H1 (cell line): ENCODE measurements around the gene ACTA2. TPM values are rescaled to one million over a fixed set of nuclear protein-coding genes. Genes with fewer than 3 reads are reported as not detected.

Source experiments
- CTCF ChIA-PET: fragments of 300-600 bp; sonication (Branson Sonifier 250); formaldehyde crosslinking; loops from one replicate; lab custom pipeline; 2021; ENCODE audit not compliant: partially characterized antibody; lab: Charles Lee
- POLR2A ChIA-PET: fragments of 300-600 bp; sonication (Branson Sonifier 250); formaldehyde crosslinking; loops from one replicate; lab custom pipeline; 2021; ENCODE audit warnings: inconsistent platforms; ENCODE audit not compliant: partially characterized antibody; lab: Charles Lee
- DNase-seq, 2 experiments: peaks; one replicate each; pipeline versions ENCODE4 v3.0.0 to v3.0.0-alpha.2; 2010 to 2022; ENCODE audit warnings: low spot score in 2 of 2, low read depth in 1 of 2, mixed read lengths in 1 of 2
- FAIRE-seq: peaks from 2 replicates; lab custom pipeline; 2011; peaks lifted over from hg19 to GRCh38; lab: Jason Lieb, UNC
- H2AFZ ChIP-seq: 2 replicates; pipeline ENCODE4 v1.8.1; 2012; ENCODE audit warnings: low read length, inconsistent platforms
- H2AK5ac ChIP-seq: 2 replicates; pipeline ENCODE4 v1.6.1; 2013; ENCODE audit warnings: low read depth, low read length
- H2BK120ac ChIP-seq: replicated peaks from 2 replicates; pipeline ENCODE3; 2013; ENCODE audit warnings: low read depth, low read length, inconsistent platforms
- H2BK12ac ChIP-seq: 2 replicates; pipeline ENCODE4 v1.6.1; 2013; ENCODE audit warnings: low read depth, low read length
- H2BK15ac ChIP-seq: 2 replicates; pipeline ENCODE4 v1.6.1; 2013; ENCODE audit warnings: low read length
- H2BK20ac ChIP-seq: 2 replicates; pipeline ENCODE4 v1.6.1; 2013; ENCODE audit warnings: low read length
- H2BK5ac ChIP-seq: 2 replicates; pipeline ENCODE4 v1.6.1; 2013; ENCODE audit warnings: low read depth, low read length
- H3K14ac ChIP-seq: 2 replicates; pipeline ENCODE4 v1.6.1; 2013; ENCODE audit warnings: inconsistent platforms; ENCODE audit not compliant: insufficient read length
- H3K18ac ChIP-seq: 2 replicates; pipeline ENCODE4 v1.6.1; 2013; ENCODE audit warnings: low read length; ENCODE audit errors: extremely low read depth
- H3K23ac ChIP-seq: 2 replicates; pipeline ENCODE4 v1.6.1; 2013; ENCODE audit warnings: inconsistent platforms; ENCODE audit not compliant: insufficient read length
- H3K23me2 ChIP-seq: 2 replicates; pipeline ENCODE4 v1.6.1; 2013; ENCODE audit warnings: low read depth, low read length
- H3K27ac ChIP-seq: 2 replicates; pipeline ENCODE4 v1.6.1; 2011; ENCODE audit warnings: low read depth, low read length, inconsistent platforms
- H3K27me3 ChIP-seq, 4 experiments: replicated peaks in 1 of 4; 1 replicate in 1 of 4; 2 replicates in 3 of 4; pipeline versions ENCODE4 v1.6.1 to v1.8.1; 2011 to 2013; ENCODE audit warnings: low read length in 3 of 4, mild to moderate bottlenecking in 3 of 4, inconsistent platforms in 2 of 4, mixed read lengths in 2 of 4, moderate library complexity in 1 of 4; ENCODE audit not compliant: control insufficient read depth in 3 of 4, insufficient read depth in 3 of 4; ENCODE audit errors: extremely low read depth in 1 of 4
- H3K36me3 ChIP-seq, 4 experiments: 2 replicates each; pipeline versions ENCODE4 v1.6.1 to v1.8.1; 2011 to 2013; ENCODE audit warnings: mild to moderate bottlenecking in 4 of 4, low read length in 3 of 4, moderate library complexity in 2 of 4, control low read depth in 1 of 4, inconsistent platforms in 1 of 4; ENCODE audit not compliant: insufficient read depth in 4 of 4, control insufficient read depth in 2 of 4
- H3K4ac ChIP-seq: replicated peaks from 2 replicates; pipeline ENCODE3; 2013; ENCODE audit warnings: low read length, low read depth, mixed read lengths, inconsistent platforms; ENCODE audit not compliant: insufficient read length
- H3K4me1 ChIP-seq, 4 experiments: replicated peaks in 1 of 4; 1 replicate in 1 of 4; 2 replicates in 3 of 4; pipeline versions ENCODE4 v1.6.1 to v1.8.1; 2011 to 2013; ENCODE audit warnings: low read length in 3 of 4, inconsistent platforms in 2 of 4, mixed read lengths in 1 of 4; ENCODE audit not compliant: insufficient read depth in 4 of 4, control insufficient read depth in 3 of 4
- H3K4me2 ChIP-seq, 2 experiments: 2 replicates each; pipeline versions ENCODE4 v1.6.1 to v1.8.1; 2011 to 2013; ENCODE audit warnings: low read depth in 2 of 2, low read length in 2 of 2, control low read depth in 1 of 2, inconsistent platforms in 1 of 2, mild to moderate bottlenecking in 1 of 2; ENCODE audit not compliant: insufficient read depth in 1 of 2
- H3K4me3 ChIP-seq, 4 experiments: fragments of 200-600, 300-600 bp in 1 of 4; sonication (generic), shearing (Covaris generic), sonication (Bioruptor Twin) in 1 of 4; 2 replicates each; pipeline versions ENCODE4 v1.5.1 to v1.8.1; 2011 to 2016; ENCODE audit warnings: low read length in 4 of 4, low read depth in 3 of 4, control low read depth in 2 of 4, inconsistent platforms in 2 of 4, mild to moderate bottlenecking in 2 of 4, mixed read lengths in 1 of 4, moderate library complexity in 1 of 4; ENCODE audit not compliant: insufficient read depth in 2 of 4; ENCODE audit errors: extremely low read depth in 1 of 4
- H3K56ac ChIP-seq: replicated peaks from 2 replicates; pipeline ENCODE3; 2013; ENCODE audit warnings: low read depth, mild to moderate bottlenecking, mixed read lengths, low read length, inconsistent platforms; ENCODE audit not compliant: insufficient read length
- H3K79me1 ChIP-seq: 2 replicates; pipeline ENCODE4 v1.6.1; 2013; ENCODE audit warnings: low read depth, low read length, control low read depth
- H3K79me2 ChIP-seq, 2 experiments: 2 replicates each; pipeline versions ENCODE4 v1.6.1 to v1.8.1; 2012 to 2013; ENCODE audit warnings: low read length in 2 of 2, mild to moderate bottlenecking in 2 of 2, inconsistent platforms in 1 of 2; ENCODE audit not compliant: insufficient read depth in 2 of 2, control insufficient read depth in 1 of 2
- H3K9ac ChIP-seq, 4 experiments: replicated peaks in 1 of 4; 1 replicate in 1 of 4; 2 replicates in 3 of 4; pipeline versions ENCODE4 v1.6.1 to v1.8.1; 2011 to 2013; ENCODE audit warnings: low read depth in 3 of 4, low read length in 3 of 4, control low read depth in 2 of 4, mild to moderate bottlenecking in 2 of 4, moderate library complexity in 2 of 4, inconsistent platforms in 1 of 4; ENCODE audit errors: extremely low read depth in 1 of 4
- H3K9me3 ChIP-seq, 2 experiments: 2 replicates each; pipeline versions ENCODE4 v1.6.1 to v1.8.1; 2012 to 2013; ENCODE audit warnings: mild to moderate bottlenecking in 2 of 2, moderate library complexity in 2 of 2, control low read depth in 1 of 2, inconsistent platforms in 1 of 2, low read depth in 1 of 2, low read length in 1 of 2, mixed read lengths in 1 of 2; ENCODE audit not compliant: insufficient read depth in 2 of 2
- H4K20me1 ChIP-seq, 2 experiments: replicated peaks in 1 of 2; 2 replicates each; pipeline versions ENCODE3 to v1.8.1; 2011 to 2013; ENCODE audit warnings: inconsistent platforms in 2 of 2, low read length in 2 of 2, mild to moderate bottlenecking in 1 of 2; ENCODE audit not compliant: insufficient read depth in 2 of 2, control insufficient read depth in 1 of 2
- H4K5ac ChIP-seq: 2 replicates; pipeline ENCODE4 v1.6.1; 2013; ENCODE audit warnings: low read length, low read depth, mixed read lengths, inconsistent platforms; ENCODE audit not compliant: insufficient read length
- H4K8ac ChIP-seq: 2 replicates; pipeline ENCODE4 v1.8.0; 2013; ENCODE audit warnings: mild to moderate bottlenecking, moderate library complexity, low read length, inconsistent platforms; ENCODE audit not compliant: insufficient read depth; ENCODE audit errors: extremely low read depth
- H4K91ac ChIP-seq: replicated peaks from 2 replicates; pipeline ENCODE3; 2013; ENCODE audit warnings: low read length, mixed read lengths, inconsistent platforms; ENCODE audit not compliant: insufficient read length
- WGBS, 2 experiments: shearing (Covaris generic) in 1 of 2; methylation state at CpG; one replicate each; pipeline versions ENCODE4 v1.1.6 to v1.1.7; 2013 to 2015; ENCODE audit warnings: low lambda C conversion rate in 2 of 2, mixed read lengths in 2 of 2, inconsistent platforms in 1 of 2, low coverage in 1 of 2, missing lambda C conversion rate in 1 of 2; ENCODE audit not compliant: insufficient replicate concordance in 2 of 2, insufficient coverage in 1 of 2, insufficient read length in 1 of 2; ENCODE audit errors: extremely low coverage in 1 of 2, missing lambda C conversion rate in 1 of 2; 5-methylcytosine and 5-hydroxymethylcytosine counted together
- polyA plus RNA-seq, 7 experiments: library from polyadenylated mRNA; depleted of rRNA in 3 of 7; stranded (reverse) in 5 of 7; unstranded in 2 of 7; fragments of >200 nt in 5 of 7; fragments of 200-250 nt in 2 of 7; gene quantifications; 1 replicate in 5 of 7; 2 replicates in 1 of 7; 4 replicates in 1 of 7; pipeline versions ENCODE4 v1.2.1 to v1.2.3, GENCODE V29; 2011 to 2013; ENCODE audit warnings: missing spikeins in 2 of 7, mixed read lengths in 2 of 7
- total RNA-seq: library from RNA; stranded (reverse); fragmentation: NEBNext Ultra II Directional; extraction: Animal tissue kit (Norgen Biotek cat#: 25700); gene quantifications from 2 replicates; pipeline ENCODE4 v1.2.1, GENCODE V29; 2021

ACTA2 gene
- total and polyA plus RNA-seq, 2 of the 8 experiments (the other 6 are each of a cell fraction or from before 2014, with no cell fraction given): 3.5 to 8.9 TPM

DNA sequence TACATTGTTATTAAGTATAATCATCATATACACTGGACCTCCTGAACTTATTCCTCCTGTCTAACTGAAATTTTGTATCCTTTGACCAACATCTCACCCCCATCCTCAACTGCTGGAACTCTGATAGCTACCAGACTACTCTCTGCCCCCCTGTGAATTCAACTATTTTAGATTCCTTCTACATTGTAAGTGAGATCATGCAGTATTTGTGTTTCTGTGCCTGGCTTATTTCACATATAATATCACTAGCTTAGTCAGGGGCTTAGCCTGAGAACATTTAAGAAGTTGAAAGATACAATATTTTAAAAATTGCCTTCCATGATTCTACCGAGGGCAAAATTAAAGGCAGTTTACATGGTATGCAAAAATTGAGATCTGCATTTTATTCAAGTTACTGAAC is 45.7 kb downstream of the ACTA2 start:
- no peak overlapping the region for H2BK15ac ChIP-seq
- DNase-seq (no peak), FAIRE-seq (no peak)
- H3K4me3 ChIP-seq: no peak overlapping the region
- H3K27ac ChIP-seq: no peak overlapping the region
- ChIA-PET POLR2A (no interaction called here), CTCF (interaction anchor here (0.8 to 3.1 kb wide), 5 partner anchors 21 to 71 kb away, joined by 3 to 12 read pairs (median 3); no protein-coding TSS in a partner anchor)
- no peaks in the 10 kb centered on the region for H3K23me2 ChIP-seq
- no peaks in the 10 kb centered on the region for H3K27me3 ChIP-seq
- H3K36me3 ChIP-seq: no peaks in the 10 kb centered on the region; a peak in 1 of 8 replicates
- H2AK5ac ChIP-seq: no peak overlapping the region
- H4K20me1 ChIP-seq: no peaks in the 10 kb centered on the region
- H3K18ac ChIP-seq: no peak overlapping the region
- H3K56ac ChIP-seq: no peak overlapping the region
- no peak overlapping the region for H4K5ac ChIP-seq
- WGBS, 2 experiments: 92% methylated on average over 1 of the region's 1 CpG; no CpG with 5 or more reads in 1 of the 2 experiments
- no peak overlapping the region for H2BK12ac ChIP-seq
- H4K91ac ChIP-seq: no peak overlapping the region
- no peaks in the 10 kb centered on the region for H3K4me1 ChIP-seq
- no peak overlapping the region for H3K23ac ChIP-seq
- H3K4me2 ChIP-seq: no peak overlapping the region
- no peak overlapping the region for H4K8ac ChIP-seq
- H3K4ac ChIP-seq: no peak overlapping the region
- no peak overlapping the region for H2BK120ac ChIP-seq
- no peak overlapping the region for H2BK20ac ChIP-seq
- no peaks in the 10 kb centered on the region for H3K9me3 ChIP-seq
- H3K79me1 ChIP-seq: no peaks in the 10 kb centered on the region
- H2BK5ac ChIP-seq: no peak overlapping the region
- no peaks in the 10 kb centered on the region for H3K79me2 ChIP-seq
- H3K9ac ChIP-seq: no peak overlapping the region
- no peak overlapping the region for H3K14ac ChIP-seq
- no peak overlapping the region for H2AFZ ChIP-seq
